GM21381 (cell line): ENCODE measurements around the gene KRT81.
A peak's percentile ranks its signal among the peaks of the same experiment; 100 is the strongest.
"Not testable (repeated sequence)": the region's sequence is repeated elsewhere in the genome, so short reads cannot be mapped to it uniquely, and the experiment has no call there.

ENCODE experiments used
- ATAC-seq: cut with Tn5 transposase; IDR thresholded peaks from one replicate; pipeline ENCODE4 v1.9.1; 2021; ENCODE audit warnings: mild to moderate bottlenecking, moderate library complexity; ENCODE audit not compliant: unreplicated experiment

The KRT81 gene

DNA sequence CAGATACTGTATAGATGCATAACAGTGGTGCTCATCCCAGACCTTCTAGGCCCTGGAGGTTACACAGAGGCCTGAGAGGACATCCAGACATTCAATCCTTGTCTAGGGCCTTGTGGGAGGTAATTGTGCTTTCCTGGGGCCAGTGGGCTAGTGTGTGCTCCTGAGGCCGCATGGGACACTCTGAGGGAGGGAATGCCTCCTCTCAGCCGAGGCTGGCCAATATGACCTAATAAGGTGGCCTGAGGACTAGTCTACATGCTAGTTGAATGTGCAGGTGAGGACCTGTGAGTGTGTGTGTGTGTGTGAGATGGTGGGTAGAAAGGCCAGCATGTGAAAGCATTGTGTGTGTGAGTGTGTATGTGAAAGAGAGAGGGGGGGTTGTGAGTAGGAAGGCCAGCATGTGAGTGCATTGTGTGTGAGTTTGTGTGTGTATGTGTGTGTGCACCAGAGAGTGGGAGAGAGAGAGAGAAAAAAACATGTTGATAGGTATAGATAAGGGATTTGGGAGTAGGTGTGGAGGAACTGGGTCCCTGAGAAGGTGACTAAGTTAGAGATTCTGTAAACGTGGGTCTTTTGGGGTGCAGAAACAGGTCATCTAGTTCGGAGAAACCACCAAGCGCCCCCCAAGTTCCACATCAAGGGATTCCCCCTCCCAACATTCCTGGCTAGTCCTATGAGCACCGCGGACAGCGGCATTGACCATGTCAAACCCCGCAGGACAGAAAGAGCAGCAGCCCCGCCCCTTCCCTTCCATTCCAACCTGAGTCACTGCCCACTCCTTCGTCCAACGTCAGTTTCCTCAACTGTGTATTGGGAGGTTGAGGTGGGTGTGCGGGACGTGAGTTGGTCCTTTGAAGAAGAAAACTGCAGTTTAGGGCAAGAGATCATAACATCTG, 9.7 kb upstream of the KRT81 start:
- ATAC-seq, result no peak

DNA sequence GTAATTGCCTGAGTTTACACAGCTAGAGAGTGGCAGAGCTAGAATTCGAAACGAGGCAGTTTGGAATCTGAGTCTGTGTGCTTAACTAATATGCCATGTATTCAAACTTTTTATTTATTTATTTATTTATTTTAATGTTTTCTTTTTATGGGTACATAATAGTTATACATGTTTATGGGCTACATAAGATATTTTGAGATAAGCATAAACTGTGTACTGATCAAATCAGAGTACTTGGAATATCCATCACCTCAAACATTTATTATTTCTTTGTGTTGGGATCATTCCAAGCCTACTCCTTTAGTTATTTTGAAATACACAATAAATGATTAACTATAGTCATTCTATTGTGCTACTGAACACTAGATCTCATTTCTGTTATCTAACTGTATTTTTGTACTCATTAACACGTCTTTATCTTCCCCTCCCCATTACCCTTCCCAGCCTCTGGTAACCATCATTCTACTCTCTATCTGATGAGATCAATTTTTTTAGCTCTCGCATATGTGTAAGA, 7.4 kb upstream of the KRT81 start:
- ATAC-seq, result no peak

DNA sequence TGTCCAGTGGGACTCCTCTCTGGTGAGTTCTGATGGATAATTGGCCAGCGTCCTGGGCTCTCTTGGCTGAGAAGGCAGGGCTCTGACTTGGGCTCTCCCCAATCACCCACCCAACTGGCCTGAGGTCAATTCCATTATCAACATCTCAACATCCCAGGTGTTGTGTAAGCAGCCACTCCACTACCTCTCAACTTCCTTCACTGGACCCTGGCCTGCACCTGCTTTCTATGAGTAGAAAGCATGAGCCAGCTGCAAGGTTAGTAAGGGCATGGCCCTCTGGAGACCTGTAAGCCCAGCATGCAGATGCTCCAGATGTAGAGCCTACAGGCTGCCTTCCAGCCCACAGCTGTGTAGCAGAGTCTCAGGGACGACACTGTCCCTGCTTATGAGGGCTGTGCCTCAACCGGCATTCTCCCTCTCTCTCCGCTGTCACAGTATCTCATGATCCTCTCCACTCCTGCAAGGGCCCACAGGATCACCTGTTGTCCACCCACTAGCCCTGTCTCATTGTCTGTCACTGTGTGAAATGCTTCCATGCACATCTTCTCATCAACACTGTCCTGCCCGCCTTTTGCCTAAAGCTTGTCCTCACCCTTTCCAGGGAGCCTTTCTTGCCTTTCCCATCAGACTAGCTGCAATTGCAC, 5.4 kb upstream of the KRT81 start:
- no peak for ATAC-seq

DNA sequence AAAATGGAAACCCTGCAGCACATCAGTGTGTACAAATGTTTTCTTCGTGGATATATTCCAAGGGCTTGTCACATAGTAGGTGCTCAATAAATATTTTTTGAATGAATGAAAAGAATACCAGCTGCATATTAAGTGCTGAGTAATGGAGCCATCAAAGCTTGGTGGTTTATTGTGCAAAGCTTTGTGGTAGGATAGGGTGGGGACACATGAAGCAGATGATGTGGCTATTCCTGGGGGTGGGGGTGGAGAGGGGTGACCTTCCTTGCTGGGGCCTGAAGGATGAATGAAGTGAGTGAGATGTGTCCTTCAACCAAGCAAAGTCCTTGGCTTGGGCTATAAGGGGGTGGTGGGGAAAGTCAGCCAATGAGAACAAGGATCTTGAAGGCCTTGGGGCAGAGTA, 4.3 kb upstream of the KRT81 start:
- ATAC-seq, result no peak

DNA sequence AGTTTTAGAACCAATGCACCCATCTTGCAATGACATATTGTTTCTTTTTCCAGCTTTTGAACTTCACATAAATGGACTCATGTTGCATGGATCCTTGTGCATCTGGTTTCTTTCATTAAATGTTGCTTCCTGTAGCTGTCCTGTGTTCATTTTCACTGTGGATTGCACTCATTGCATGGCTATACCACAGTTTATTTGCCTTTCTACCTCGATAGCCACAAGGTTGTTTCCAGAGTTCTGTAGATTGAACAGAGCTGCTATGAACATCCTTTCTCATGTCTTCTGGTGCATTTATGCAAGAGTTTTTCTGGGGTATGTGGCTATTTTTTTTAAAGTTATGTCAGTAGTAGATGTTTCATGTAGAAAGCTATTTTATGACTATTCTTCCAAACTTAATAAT, 3.5 kb upstream of the KRT81 start:
- ATAC-seq, result no peak

DNA sequence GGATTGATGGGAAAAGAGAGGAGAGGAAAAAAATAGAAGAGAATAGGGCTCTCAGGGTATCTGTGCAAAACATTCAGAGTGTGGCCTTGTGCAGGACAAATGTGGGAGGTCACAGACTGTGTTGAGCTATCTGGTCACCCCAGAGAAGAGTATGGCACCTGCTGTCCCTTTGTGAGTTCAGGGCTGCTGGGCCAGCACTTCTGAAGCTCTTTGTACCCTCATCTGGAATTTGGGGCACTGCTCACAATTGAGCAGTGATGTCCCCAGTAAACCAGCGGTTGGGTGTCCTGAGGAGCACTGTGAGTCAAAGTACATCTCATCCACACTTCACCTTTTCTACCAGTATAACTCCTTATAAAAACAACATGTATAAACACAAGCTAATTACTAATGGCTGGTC, 2.6 kb upstream of the KRT81 start:
- no peak for ATAC-seq

DNA sequence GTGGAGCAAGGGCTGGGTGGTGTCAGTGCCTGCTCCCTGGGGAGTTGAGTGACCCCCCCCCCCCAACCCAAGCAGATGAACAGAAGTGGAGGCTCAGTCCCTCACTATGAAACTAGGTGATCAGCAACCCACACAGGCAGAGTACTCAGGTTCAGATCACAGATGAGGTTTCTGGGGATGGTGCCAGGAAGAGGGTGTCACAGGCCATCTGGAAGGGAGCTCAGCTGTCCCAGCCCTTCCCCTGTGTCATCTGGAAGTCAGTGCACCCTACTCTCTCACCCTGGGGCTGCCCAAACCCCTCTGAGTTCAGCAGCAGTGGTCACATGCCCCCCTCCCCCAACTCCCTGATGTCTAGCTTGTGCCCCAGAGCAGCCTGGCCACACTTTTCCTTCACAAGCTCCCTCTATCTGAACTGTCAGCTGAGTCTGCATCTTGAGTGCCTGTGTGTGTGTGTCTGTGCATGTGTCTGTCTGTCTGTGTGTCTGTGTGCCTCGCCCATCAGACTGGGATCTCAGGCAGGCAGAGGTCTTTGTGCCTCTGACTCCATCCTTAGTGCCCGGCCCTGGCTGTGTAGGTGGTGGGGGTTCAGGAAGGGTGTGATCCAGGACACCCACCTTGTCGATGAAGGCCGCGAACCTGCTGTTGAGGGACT, 725 bp downstream of the KRT81 start:
- ATAC-seq, result not testable (repeated sequence)

DNA sequence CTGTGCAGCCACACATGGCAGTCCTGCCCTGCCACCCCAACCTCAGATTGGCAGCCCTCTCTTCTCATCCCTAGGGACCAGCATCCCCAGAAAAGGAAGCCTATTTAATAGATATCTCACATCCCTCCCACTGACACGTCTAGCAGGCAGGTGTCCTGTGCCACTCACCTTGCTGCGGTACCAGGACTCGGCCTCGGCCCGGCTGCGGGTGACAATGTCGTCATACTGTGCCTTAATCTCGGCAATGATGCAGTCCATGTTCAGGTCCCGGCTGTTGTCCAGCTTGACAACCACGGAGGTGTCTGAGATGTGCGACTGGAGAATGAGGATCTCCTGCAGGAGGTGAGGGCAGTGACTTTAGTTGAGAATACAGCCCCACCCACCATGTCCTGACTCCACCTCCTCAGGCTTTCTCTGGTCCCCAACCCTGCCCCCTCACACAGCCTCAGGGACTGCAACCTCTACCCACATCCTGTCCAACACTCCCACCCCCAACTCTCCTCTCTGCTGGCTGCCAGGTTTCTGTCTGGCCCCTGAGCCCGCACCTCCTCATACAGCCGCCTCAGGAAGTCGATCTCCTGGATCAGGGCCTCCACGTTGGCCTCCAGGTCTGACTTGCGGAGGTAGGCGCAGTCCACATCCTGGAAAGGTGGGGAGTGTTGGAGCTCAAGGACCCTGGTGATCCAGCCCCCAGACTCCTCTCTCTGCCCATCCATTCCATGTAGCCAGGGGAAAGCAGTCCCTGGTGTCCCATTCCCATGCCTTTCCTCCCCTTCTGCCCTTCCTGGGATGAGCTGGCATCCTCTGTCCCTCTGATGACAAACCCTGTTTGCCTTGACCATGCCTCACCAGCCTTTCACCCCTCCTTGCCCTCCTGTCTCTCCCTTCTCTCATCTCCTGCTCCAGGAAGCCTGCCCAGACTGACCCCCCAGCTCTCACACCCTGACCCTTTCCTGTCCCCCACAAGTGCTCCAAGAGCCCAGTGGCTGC, 3.2 kb downstream of the KRT81 start:
- ATAC-seq, result peak; percentile 86

DNA sequence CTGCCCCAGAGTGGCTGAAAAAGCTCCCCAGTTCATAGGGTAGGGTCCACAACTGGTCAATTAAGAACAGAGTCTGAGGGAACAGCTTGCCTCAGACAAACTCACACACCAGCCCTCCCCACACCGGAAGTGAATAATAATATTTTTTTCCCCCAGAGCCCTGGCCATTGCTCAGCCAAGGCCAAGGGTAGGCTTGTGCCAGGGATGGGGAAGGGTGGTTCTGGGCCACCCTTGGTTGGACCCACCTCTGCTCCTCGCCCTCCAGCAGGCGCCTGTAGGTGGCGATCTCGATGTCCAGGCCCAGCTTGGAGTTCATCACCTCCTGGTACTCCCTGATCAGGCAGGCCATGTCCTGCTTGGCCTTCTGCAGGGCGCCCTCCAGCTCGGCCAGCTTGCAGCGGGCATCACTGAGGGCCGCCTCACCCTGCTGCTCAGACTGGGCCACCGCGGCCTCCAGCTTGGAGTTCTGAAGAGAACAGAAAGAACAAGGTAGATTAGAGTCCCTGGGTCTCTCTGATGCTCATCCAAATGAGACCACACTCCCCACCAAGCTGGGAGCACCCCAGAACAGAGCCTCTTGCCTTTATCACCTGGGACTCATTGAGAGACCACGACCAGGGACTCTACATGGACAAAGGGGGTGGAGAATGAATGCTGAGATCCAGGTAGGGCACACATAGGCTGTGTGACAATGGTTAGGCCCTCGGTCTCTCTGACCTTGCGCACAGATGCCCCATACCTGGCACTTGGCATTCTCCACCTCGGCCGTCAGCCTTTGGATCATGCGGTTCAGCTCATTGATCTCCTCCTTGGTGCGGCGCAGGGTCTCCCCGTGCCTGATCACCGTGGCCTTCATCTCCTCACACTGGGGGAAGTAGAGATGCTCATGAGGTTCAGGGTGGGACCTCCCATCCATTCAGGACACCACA, 4.2 kb downstream of the KRT81 start:
- not testable (repeated sequence) for ATAC-seq

DNA sequence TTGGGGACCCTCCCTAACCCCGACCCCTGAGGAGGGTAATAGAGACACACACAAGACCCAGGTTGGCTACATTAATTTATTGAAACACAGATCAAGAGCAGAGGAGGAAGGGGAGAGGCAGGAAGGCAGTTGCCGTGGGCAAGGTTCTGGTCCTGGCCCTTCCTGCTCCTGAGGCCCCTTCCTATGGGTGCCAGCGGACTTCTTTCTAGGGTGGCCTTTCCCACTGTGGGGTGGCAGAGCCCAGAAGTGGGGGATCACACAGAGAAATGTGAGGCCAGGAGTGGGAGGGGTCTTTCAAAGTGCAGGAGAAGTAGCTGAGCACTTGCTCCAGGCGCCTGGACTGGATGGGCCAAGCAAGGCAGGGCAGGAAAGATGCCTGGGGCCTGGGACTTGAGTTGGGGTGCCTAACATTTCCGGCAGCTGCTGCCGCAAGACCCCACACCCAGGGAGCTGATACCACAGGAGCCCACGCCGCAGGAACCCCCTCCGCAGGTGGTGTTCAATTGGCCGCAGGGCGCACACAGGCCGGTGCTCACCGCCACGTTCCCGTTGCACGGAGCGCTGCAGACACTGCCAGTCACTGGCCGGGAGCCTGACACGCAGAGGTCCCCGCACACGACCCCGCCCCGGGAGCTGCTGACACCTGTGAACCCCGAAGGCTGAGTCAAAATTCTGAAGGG, 5.3 kb downstream of the KRT81 start:
- ATAC-seq, result no peak

DNA sequence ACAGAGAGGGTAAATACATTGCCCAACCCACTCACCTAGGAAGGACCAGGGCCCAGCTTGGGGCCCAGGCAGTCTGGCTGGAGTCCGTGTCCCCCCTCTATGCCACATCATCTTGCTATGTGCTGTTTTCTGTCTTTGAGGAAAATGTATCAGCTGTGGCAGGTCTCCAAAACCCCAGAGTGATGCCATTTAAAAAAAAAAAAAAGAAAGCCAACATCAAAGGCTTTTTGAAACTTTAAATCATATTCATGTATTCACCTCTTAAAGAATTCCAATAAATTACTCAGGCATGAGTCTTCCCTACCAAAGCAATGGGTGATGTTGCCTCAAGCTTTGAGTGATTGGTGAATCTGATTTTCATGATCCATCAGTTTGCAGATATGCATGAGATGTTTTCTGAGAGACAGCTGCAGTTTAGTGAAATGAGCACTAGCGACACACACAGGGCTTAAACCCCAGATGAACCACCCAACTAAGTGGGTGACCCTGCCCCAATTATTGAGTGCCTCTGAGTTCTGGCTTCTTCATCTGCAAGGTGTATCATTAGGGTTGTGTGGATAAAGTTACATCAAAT, 6.1 kb downstream of the KRT81 start:
- ATAC-seq, result no peak

DNA sequence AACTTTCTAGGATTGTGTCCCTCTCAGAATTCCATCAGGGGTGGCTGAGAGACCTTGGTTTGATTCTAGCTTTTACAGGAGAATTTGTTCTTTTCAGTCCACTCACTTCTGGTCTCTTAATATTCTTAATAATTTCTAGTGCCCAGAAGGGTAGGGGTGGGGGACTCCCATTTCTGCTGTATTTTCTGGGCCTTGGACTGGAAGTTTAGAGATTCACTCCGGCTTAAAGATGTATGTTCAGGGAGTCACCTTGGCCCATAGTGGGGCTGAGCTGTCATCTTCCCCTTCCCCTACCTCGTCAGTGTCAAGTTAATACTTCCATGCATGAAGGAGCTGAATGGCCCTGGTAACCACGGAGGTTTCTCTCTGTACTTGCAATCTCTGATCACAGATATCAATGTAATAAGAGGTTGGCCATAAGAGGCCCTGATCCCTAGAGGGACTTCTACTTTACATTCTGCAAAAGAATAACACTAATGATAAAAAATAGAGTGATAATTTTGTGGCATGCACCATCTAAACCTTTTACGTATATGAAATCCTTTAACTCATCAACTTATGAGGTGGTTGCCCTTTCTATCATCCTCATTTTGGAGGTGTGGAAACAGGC, 6.7 kb downstream of the KRT81 start:
- ATAC-seq, result no peak

DNA sequence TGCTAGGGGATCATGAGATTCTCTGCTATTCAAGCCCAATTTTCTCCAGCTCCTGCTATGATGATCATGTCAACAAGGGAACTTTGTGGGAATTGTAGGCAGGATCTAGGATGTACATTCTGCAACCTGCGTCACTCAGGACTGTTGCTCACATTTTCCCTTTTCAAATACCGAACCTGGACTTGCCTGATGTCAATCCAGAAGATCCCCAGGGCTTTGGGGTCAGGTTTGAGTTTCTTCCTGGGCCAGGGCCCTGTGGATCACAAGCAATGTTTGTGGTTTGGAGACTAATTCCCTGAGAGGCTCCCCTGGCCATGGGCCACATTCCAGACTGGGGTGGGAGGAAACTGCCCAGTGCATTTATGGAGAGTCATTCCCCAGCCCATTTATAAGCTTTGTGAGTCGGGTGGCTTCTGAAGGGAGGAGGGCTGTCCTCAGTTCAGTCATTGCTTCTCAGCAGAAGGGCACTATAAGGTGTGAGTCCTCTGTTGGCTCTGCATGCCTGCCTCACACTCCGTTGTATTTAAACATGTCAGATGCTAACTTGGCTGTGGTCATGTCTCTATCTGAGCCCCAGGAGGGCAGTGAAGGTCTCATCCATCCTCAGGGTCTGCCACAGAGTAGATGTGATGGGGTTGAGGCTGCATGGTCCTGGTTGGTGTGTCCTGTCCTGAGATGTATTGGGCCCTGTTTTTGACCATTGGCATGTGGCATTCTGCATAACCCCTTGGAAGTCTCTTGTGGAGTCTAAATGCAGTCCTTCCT, 10.4 kb downstream of the KRT81 start:
- ATAC-seq, result no peak

DNA sequence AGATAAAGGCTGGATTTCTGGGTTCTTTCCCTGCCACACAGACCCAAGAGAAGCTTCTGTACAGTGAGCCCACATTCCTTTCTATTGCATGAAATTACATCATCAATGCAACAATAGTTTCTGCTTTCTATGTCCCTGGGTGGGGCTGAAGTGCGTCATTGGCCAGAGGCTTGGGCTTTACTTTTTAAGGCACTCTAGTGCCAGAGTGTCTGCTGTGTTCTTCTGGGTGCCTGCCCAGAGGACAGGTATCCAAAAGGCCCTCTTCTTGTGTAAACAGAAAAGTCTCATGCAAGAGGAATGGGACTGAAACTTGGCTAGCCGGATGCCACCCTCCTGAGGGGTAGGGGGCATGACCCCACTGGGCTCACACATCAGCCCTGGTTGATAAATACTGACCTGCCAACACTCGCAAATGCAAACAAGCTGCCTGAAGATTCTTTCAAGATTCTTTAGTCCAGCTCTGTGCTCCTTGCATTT, 11.0 kb downstream of the KRT81 start:
- ATAC-seq, result no peak

DNA sequence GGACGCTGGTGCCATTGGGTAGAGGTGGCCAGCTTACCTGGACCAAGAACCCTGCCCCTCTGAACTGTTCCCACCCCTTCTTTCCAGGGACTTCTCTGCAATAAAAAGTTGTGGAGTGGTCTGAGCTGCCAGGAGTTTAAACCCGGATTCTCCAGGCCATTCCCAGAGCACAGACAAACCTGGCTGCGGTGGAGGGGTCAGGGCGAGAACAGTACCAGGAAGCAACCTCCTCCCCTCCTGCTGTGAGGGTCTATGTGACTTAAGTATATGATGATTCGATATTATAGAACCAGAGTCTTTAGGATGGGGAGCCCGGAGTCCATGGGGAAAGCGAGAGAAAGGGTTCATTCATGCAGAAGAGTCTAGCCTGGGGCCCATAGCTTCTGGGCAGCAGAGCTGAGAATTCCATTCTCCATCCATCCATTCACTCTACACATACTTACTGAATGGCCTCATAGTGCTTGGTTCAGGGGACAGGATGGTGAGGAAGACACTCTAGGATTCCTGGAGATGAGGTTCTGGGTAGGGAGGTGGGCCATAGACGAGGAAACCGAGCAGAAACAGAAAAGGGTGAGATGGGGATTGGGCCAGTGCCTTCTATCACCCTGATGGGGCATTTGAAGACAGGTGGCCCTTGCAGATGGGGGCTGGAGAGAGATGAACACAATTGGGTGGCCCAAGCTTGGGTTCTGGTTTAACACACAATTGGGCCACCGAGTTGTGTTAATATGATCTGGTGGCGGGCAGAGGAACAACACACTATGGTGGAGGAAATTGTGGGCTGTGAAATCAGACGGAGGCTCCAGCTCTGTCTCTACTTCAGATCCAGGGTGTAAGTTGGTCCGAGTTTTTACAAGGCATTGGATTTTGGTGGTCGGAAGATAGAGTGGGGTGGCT, 11.7 kb downstream of the KRT81 start:
- no peak for ATAC-seq
